HG02981 (cell line): ENCODE data around the gene TXNDC5.

Experiments used
- ATAC-seq: cut with Tn5 transposase; IDR thresholded peaks from one replicate; pipeline ENCODE4 v1.9.1; 2021; ENCODE audit warnings: mild to moderate bottlenecking, moderate library complexity; ENCODE audit not compliant: unreplicated experiment

TXNDC5 gene

DNA sequence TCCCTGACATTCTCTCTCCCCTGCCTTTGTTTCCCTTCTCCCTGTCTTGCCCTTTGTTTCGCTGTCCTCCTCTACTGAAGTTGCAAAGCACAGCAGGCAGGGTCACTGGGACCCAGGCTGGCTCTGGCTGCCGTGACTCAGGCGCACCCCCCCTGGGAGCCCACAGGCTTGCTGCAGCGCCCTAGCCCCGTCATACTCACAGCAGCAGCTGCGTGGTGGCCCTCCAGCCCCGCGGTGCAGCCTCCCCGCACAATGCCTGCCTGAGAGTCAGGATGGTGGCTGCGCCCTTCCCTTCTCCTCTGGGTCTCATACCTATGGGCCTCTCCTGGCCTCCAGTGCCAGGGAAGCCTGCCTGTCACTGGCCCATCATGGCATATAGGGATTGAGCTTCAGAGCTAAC is 41.7 kb downstream of the TXNDC5 start:
- no peak for ATAC-seq

DNA sequence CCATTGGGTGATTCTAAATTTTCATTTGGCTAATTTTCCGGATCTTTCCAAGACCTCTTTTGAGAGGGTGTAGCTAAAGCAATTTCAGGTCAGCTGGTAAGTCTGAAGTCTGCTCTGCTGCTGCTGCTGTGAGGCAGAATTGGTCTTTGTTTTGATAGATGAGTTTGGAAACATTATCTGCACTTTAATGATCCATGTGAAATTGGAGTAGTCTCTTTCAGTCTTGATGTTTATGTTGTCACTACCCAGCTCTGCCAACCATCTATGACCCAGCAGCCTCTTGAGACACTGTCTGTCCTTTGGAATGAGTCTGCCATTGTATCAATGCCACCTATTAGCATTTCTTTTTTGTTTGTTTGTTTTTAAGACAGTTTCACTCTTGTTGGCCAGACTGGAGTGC is 44.1 kb downstream of the TXNDC5 start:
- no peak for ATAC-seq

DNA sequence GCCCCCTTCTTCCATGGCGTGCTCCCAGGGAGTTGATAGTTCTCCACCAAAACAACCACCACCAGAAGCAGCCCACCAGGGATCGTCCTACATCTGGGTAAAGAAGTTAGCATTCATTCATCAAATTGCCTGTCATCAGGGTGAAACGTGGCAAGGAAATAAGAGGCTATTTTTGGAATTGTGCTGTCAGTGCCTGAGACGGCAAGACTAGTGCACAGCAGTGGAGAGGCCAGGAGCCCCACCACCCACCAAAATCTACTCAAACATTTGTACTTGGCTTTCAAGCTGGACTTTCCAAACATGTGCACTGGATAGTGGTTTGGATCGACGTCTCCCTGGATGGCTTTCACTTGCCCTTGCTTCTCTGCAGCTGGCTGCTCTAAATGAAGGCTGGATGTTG is 44.8 kb downstream of the TXNDC5 start:
- no peak for ATAC-seq

DNA sequence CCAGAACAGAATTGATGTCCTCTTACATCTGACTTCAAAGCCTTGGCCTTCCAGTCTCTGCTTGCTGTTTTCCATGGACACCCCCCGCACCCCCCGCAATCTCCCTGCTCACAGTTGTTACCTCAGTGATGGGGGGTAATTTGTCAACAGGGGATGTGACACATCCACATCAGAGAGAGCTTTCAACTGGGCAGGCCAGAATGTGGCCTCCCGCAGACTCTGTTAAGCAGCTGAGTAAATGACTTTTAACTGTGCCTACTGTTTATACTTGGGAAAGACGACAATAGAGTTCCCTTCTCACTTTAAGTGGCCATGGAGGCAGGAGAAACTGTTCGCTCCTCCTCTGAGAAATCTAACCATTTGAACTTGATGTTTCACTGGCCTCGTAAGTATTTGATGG is 51.0 kb downstream of the TXNDC5 start:
- no peak for ATAC-seq

DNA sequence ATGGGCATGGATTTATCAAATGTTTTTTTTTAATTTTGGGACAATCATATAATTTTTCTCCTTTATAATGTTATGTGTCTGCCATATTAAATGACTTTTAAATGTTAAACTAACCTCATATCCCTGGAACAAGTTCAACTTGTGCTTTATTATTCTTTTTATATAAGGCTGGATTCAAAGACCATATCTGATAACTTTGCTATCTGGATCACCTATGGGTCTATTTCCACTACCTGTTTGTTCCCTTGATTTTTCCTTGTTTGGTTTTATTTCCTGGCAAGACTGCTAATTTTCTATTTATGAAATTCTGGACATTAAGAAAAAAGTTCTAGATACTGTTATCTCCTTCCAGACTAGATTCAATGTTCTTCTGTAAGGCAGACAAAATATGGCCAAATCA is 58.8 kb downstream of the TXNDC5 start:
- no peak for ATAC-seq

DNA sequence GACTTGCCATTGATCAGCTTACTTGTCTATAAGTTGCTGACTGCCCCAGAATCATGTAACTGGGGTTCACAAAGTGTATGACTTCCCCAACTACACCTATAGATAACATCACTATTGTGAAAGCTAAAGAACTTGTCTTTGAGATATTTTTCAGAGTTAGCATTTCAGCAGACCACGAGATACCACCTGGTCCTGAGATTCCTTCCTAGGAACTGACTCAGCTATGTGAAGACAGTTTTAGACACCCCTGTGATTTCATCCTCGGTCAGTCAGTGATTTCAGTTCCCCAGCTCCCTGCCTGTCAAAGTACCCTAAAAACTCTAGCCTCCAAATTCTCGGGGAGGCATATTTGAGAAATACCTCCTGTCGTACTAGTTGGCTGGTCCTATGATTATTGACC is 62.4 kb downstream of the TXNDC5 start:
- no peak for ATAC-seq

DNA sequence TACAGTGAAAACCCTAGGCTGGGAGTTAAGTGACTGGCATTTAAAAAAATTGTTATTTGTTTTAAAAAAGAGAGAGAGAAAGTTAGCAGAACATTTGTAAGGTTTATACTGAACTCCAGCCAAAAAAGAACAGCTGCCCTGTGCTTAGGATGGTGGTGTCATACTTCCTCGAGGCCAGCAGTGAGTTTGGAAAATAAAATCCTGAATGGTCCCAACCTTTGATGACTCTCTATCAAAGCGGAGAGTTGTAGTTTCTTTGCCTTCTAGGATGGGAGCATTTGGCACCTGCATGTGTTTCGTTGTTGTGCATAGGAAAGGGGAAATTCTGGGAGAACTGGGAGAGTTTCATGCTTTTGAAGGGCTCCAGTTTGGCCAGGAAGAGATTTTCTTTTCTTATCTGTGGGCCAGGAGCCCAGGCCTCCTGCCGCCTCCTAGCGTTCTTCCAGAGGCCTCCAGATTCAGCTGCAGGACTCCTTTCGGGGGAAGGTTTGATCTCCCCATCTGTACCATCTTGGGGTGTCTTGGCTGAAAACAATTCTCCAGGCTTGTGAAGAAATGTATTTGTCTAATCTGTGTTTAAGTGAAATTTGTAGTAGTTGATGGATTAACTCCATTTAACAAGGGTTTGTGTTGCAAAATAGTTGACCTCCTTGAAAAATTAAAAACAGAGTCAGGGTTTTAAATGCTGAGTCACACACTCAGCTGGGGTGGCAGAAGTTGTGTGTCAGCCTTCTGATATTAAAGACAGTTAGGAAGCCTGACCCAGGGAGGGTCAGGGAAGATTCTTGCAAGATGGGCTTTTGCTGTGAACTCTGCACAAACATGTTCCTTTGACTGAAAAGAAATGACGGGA is 63.4 kb downstream of the TXNDC5 start:
- ATAC-seq, result no peak

DNA sequence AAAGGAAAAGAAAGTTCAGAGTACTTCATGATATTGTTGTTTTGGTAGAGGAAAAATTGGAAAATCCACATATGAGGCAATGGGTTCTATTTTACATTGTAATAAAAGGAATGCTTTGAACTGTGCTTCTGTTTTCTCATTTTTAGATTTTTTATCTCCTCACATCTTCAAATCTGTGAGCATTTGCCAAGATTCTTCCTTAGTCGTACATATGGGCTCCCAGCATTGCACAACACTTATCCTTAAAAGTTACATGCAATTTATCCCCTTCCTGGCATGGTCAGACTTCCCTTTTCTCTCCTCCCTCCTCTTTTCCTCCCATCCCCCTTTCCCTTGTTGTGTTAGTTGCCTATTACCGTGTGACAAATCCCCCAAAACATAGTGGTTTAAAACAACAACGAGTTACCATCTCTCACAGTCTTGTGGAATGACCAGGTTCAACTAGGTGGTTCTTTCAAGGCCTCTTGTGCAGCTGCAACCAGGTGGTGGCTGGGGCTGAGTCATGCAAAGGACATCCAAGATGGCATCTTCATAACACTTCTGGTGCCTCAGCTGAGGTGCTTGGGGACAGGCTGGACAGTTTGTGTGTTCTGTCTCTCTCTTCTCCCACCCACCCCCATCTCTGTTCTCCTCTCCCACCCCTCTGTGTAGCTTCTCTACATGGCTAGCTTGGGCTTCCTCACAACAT is 68.7 kb downstream of the TXNDC5 start:
- no peak for ATAC-seq

DNA sequence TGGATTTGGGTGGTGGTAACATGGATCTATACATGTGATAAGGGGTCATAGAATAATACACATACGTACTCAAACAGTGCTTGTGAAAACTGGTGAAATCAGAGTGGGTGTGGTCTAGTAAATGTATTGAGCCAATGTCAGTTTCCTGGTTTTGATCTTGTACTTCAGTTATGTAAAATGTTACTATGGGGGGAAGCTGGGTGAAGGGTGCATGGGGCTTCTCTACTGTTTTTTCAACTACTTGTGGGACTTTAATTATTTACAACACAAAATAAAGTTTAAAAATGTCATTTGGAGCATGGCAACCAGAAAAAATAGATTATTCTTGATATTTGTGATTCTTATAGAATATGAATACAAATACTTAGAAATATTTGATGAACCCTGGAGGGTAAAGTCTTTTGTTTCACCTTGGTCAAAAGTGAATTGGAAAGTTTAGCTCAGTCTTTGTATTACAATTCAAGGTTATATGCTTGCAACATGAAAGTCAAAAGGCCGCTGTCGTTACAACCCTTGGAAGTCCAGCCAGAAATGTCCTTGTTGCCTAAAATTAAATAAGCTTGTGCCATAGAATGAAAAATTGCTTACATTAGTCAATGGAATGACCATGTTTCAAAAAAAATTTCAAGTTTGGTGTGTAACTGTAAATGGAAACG is 74.1 kb downstream of the TXNDC5 start:
- ATAC-seq, result no peak

DNA sequence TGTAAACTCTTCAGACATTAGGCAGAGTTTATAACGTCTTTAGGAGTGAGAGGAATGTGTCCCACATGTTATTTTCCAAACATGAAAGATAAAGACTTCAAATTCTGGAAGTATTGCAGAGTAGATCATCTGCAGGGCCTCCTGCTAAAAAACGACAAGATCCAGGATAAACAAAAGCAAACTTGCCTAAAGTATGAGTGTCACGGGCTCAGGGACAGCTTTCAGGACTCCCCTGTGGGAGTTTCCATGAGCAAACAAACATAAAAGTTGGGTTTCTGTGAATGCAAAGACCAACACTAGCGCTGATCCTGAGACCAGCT is 76.9 kb downstream of the TXNDC5 start:
- no peak for ATAC-seq

DNA sequence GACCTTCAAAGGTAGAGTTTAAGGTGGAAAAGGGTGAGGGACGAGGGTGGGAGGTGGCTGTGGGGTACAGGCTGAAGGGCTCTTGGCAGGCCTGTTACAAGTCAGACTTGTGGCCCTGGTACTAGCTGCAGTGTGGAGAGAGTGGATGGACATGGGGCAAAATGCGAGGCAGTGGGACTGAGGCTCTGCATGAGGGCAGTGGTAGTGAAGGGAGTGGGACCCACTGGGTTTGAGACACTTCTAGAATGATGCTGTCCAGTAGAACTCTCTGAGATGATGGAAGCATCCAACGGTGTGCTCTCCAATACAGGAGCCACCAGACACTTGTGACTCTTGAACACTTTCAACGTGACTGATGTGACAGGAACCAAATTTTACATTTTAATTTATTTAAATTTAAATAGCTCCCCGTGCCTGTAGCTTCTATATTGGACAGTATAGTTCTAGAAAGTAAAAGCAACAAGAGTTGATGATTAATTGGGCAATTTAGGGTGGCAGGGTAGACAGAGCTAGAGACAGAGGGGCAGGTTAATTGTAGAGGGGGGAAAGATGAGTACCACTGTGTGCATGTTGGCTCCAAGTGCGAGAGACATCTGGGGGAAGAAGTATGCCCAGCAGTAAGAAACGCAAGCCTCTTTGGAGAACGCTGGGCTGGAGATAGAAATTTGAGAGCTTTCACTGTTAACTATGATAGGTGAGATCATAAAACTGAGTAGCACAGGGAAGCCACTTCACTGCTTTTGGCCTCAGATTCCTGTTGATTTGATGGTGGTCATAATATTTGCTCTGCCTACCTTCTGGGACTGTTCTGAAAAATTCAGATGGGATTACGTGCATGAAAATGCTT is 77.5 kb downstream of the TXNDC5 start:
- no peak for ATAC-seq
